Ishikawa (cell line): Measurements from ENCODE around the gene MCM6.

Experiments used
- RAD21 ChIP-seq: IDR thresholded peaks from 2 replicates; pipeline ENCODE4 v1.6.1; 2012; ENCODE audit warnings: low read depth
- REST ChIP-seq: IDR thresholded peaks from 2 replicates; pipeline ENCODE4 v1.6.1; 2012; ENCODE audit warnings: low read depth, mild to moderate bottlenecking

GRCh38 chr2:135850892-135851668 lies 25.2 kb downstream of the MCM6 start:
- no peak for TF ChIP-seq RAD21
- TF ChIP-seq REST = no peak
